Activated CD4-positive, alpha-beta T cell treated with anti-CD3 and anti-CD28 coated beads, Interleukin-2, Interleukin-6, amounts not matched to agents 100 ng/mL and 50 ng/mL, durations not matched to agents 16 hours and 8 hours (primary cell): ENCODE measurements around the gene C4orf33.

Source experiments
- DNase-seq: peaks from one replicate; pipeline ENCODE4 v3.0.0-alpha.2; 2020

The C4orf33 gene

DNA sequence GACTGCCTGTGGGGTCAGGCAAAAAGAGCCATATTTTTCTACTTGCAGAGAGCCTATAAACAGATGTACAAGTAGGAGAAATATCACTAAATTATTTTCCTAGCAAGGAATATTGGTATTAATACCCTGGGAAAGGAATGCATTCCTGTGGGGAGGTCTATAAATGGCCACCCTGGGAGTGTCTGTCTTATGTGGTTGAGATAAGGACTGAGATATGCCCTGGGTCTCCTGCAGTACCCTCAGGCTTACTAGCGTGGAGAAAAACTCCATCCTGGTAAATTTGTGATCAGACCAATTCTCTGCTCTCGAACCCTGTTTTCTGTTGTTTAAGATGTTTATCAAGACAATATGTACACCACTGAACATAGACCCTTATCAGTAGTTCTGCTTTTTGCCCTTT, 35.4 kb downstream of the C4orf33 start:
- no peak for DNase-seq

- no peak for DNase-seq
Observed at GRCh38 chr4:129136433-129136832, 40.5 kb downstream of the C4orf33 start.

GRCh38 chr4:129138810-129139496, 43.0 kb downstream of the C4orf33 start:
- no peak for DNase-seq

GRCh38 chr4:129140521-129140920, 44.6 kb downstream of the C4orf33 start:
- DNase-seq = no peak

GRCh38 chr4:129143359-129143758, 47.4 kb downstream of the C4orf33 start:
- DNase-seq = no peak

DNA sequence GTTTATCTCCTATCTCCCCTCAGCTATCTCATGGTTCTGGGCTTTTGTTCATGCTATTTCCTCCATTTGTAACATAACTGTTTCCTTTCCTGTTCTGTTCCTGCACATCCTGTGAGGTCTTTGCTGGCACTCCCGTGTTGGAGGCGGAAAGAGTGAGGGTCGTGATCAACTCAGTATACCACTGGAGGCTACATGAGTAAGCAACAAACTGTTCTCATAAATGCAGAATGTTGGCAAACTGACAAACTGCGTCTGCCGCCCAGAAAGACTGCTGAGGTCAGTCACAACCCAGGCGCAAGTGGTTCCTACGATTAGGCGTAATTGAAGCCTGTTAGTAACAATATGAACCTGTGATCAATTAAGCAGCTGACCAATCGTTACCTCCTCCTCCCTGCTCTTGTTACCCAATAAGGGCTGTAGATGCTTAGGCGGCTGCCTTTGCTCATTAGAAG, 48.8 kb downstream of the C4orf33 start:
- DNase-seq = no peak

DNA sequence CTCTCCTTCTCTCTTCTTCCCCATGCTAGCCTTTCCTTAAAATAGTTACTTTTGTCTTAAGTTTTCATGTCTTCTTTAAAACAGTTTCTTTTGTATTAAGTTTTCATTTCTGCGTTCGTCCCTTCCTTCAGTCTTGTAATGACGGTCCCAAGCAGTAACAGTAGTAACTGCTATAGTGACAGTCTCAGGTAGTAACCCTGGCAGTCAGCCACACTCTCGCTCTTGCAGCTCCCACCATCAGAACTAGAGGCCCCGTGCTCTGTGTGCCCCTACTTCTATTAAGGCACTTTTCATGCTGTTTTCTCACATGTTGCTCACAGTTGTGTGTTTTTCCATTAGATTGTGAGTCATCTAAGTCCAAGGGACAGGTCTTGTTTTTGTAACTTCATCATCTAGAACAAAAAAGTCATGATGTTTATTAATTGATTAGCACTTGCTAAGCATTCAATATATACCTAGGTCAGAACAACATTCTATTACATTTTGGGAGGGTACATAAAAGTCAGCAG, 49.3 kb downstream of the C4orf33 start:
- DNase-seq = no peak

DNA sequence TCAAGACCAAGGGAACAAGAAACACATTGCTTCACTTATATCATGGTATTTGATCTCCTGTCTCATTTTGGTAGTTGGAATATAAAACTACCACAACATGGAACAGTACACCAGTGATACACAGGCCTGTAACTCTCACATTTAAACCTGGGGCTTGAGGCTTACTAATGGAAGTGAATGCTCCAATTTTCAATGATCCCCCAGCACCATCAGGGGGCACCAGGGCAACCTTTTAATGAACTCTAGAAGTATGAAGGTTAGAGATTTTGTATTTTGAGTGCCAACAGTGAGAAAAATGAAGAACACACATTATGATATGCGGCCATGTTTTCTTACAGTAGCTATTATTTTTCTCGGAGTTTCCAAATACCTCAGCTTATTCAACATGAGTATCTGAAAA, 50.7 kb downstream of the C4orf33 start:
- DNase-seq = no peak

- no peak for DNase-seq
Observed at GRCh38 chr4:129148892-129149291, 52.9 kb downstream of the C4orf33 start.

GRCh38 chr4:129149906-129150305, 54.0 kb downstream of the C4orf33 start:
- DNase-seq = no peak

DNA sequence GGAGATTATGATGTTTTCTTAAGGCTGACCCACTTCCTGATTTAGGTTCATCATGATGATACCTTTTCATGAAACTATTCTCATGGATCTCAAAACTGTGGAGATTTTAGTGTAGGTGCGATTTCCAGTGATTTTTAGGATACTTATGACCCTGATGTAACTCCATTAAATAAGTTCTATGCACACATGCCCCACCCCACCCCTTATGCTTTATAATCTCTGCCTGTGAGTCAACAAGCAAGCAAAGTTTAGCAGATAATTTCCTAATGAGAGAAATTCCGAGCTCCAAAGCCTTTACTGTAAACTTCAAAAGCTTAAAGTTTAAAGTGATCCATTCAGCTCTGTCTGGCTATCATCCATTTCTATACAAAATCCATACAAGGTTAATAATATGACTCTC, 56.4 kb downstream of the C4orf33 start:
- no peak for DNase-seq

- DNase-seq = no peak
Observed at GRCh38 chr4:129153700-129154099, 57.7 kb downstream of the C4orf33 start.

DNA sequence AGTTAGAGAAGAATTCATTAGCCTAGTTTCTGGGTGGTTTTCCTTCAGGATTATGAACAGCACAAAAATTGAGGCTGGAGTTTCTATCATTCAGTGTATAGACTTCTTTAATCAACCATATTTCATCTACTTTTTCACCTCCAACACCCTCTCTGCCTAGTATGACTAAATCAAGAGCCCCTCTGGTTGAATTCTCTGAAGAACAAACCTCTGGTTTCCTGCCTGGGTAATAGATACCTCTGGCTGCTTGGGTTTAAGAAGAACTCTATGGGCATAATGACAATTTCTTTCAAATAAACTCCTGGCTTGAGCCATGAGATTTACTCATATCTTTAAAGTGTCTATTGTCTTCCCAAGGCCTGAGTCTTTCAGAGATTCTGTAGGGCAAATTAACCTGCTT, 66.5 kb downstream of the C4orf33 start:
- no peak for DNase-seq

GRCh38 chr4:129163427-129163826, 67.5 kb downstream of the C4orf33 start:
- no peak for DNase-seq

GRCh38 chr4:129164243-129164642, 68.3 kb downstream of the C4orf33 start:
- DNase-seq = no peak
